IMR-90 (cell line): ENCODE measurements around the gene SNRPE.

Experiments used
- CHD1 ChIP-seq: IDR thresholded peaks from 2 replicates; pipeline ENCODE4 v1.6.1; 2012; ENCODE audit warnings: low read depth, low read length, improper control_type of control experiment
- CTCF ChIP-seq: conservative IDR thresholded peaks from 2 replicates; pipeline ENCODE4 v1.5.1; 2012; ENCODE audit warnings: mild to moderate bottlenecking, low read depth, low read length, improper control_type of control experiment
- ELK1 ChIP-seq: fragments of 150-350 bp; IDR thresholded peaks from 2 replicates; pipeline ENCODE4 v1.6.1; 2016; ENCODE audit warnings: low read depth, mild to moderate bottlenecking, low read length, moderate library complexity, borderline replicate concordance
- FOS ChIP-seq: fragments of 150-350 bp; IDR thresholded peaks from 2 replicates; pipeline ENCODE4 v1.6.1; 2016; ENCODE audit warnings: low read depth, low read length
- MXI1 ChIP-seq: IDR thresholded peaks from 2 replicates; pipeline ENCODE4 v1.6.1; 2012; ENCODE audit warnings: low read depth, mild to moderate bottlenecking, low read length, moderate library complexity, borderline replicate concordance
- POLR2A ChIP-seq: IDR thresholded peaks from 2 replicates; pipeline ENCODE4 v1.6.1; 2012; ENCODE audit warnings: mild to moderate bottlenecking, low read depth, low read length
- RCOR1 ChIP-seq: IDR thresholded peaks from 2 replicates; pipeline ENCODE4 v1.6.1; 2012; ENCODE audit warnings: mild to moderate bottlenecking, low read length, improper control_type of control experiment; ENCODE audit not compliant: insufficient replicate concordance
- SMC3 ChIP-seq: fragments of 150-350 bp; IDR thresholded peaks from 2 replicates; pipeline ENCODE4 v1.6.1; 2016; ENCODE audit warnings: low read depth, mild to moderate bottlenecking, antibody characterized with exemption, low read length, moderate library complexity

GRCh38 chr1:203828002-203828401 lies 33.4 kb upstream of the SNRPE start:
- no peak for TF ChIP-seq POLR2A
- TF ChIP-seq MXI1 = no peak
- TF ChIP-seq CTCF = no peak
- TF ChIP-seq SMC3 = no peak
- no peak for TF ChIP-seq ELK1
- TF ChIP-seq RCOR1 = no peak
- no peak for TF ChIP-seq CHD1
- TF ChIP-seq FOS = no peak
